OCI-LY1 (cell line): Measurements from ENCODE around the gene CAMK2D.

Source experiments
- H2AFZ ChIP-seq: fragments of 200-600 bp; sonication (generic), shearing (Covaris generic); 2 replicates; pipeline ENCODE4 v1.6.0; 2014; ENCODE audit warnings: antibody characterized with exemption, mild to moderate bottlenecking, low read length
- H3F3A ChIP-seq: fragments of 200-600 bp; sonication (generic), shearing (Covaris generic); 2 replicates; pipeline ENCODE4 v1.6.0; 2014; ENCODE audit warnings: mild to moderate bottlenecking, antibody characterized with exemption, low read length, moderate library complexity; ENCODE audit not compliant: insufficient read depth
- H3K27ac ChIP-seq: fragments of 200-600 bp; sonication (generic); 2 replicates; pipeline ENCODE4 v1.5.1; 2014; ENCODE audit warnings: low read length, mixed run types, mild to moderate bottlenecking, low read depth; ENCODE audit not compliant: poor library complexity, severe bottlenecking
- H3K27me3 ChIP-seq: fragments of 200-600 bp; sonication (generic); 2 replicates; pipeline ENCODE4 v1.6.0; 2014; ENCODE audit warnings: antibody characterized with exemption, mild to moderate bottlenecking, low read length, moderate library complexity; ENCODE audit not compliant: insufficient read depth
- H3K36me3 ChIP-seq: fragments of 200-600 bp; sonication (generic); 2 replicates; pipeline ENCODE4 v1.6.1; 2014; ENCODE audit warnings: mild to moderate bottlenecking, antibody characterized with exemption, low read length, moderate library complexity, mixed read lengths; ENCODE audit not compliant: insufficient read depth
- H3K4me1 ChIP-seq: fragments of 200-600 bp; sonication (generic); 2 replicates; pipeline ENCODE4 v1.5.1; 2014; ENCODE audit warnings: mild to moderate bottlenecking, low read length, moderate library complexity; ENCODE audit not compliant: insufficient read depth, severe bottlenecking
- H3K4me2 ChIP-seq: fragments of 200-600 bp; sonication (generic), shearing (Covaris generic); 2 replicates; pipeline ENCODE4 v1.6.1; 2014; ENCODE audit warnings: low read length
- H3K4me3 ChIP-seq: fragments of 200-600 bp; sonication (generic); 2 replicates; pipeline ENCODE4 v1.5.1; 2014; ENCODE audit warnings: low read length, low read depth, mild to moderate bottlenecking, mixed read lengths; ENCODE audit not compliant: poor library complexity, severe bottlenecking
- H3K79me2 ChIP-seq: fragments of 200-600 bp; shearing (Covaris generic); 2 replicates; pipeline ENCODE4 v1.6.1; 2016; ENCODE audit warnings: mixed run types, low read length, mixed read lengths; ENCODE audit not compliant: insufficient read depth
- H3K9ac ChIP-seq: fragments of 200-600 bp; sonication (generic), shearing (Covaris generic); 2 replicates; pipeline ENCODE4 v1.6.1; 2014; ENCODE audit warnings: mild to moderate bottlenecking, low read length, mixed read lengths
- H3K9me2 ChIP-seq: fragments of 200-600 bp; sonication (generic), shearing (Covaris generic); 2 replicates; pipeline ENCODE4 v1.6.1; 2014; ENCODE audit warnings: low read depth, mild to moderate bottlenecking, low read length, mixed read lengths
- H3K9me3 ChIP-seq: fragments of 200-600 bp; shearing (Covaris generic); 2 replicates; pipeline ENCODE4 v1.6.1; 2014; ENCODE audit warnings: low read length, mixed read lengths
- H4K20me1 ChIP-seq: fragments of 200-600 bp; sonication (generic), shearing (Covaris generic); 2 replicates; pipeline ENCODE4 v1.6.0; 2016; ENCODE audit warnings: mild to moderate bottlenecking, low read length; ENCODE audit not compliant: insufficient read depth
- CTCF ChIP-seq: fragments of 200-600 bp; sonication (generic), shearing (Covaris generic); IDR thresholded peaks from 2 replicates; pipeline ENCODE4 v1.5.1; 2017; ENCODE audit warnings: mild to moderate bottlenecking, antibody characterized with exemption, low read length, moderate library complexity, mixed read lengths
- EZH2 ChIP-seq: fragments of 200-600 bp; sonication (generic), shearing (Covaris generic); IDR thresholded peaks from 2 replicates; pipeline ENCODE4 v1.8.0; 2017; ENCODE audit warnings: borderline replicate concordance, mixed run types, mild to moderate bottlenecking, antibody characterized with exemption, low read length, moderate library complexity, mixed read lengths

The CAMK2D gene

GRCh38 chr4:113442826-113443225 is 318.7 kb downstream of the CAMK2D start:
- Histone ChIP-seq H2AFZ (no peak overlapping the region), H3K9ac (no peak overlapping the region), H3K9me2 (no peaks in the 10 kb centered on the region), H3K4me1 (no peaks in the 10 kb centered on the region), H3F3A (no peaks in the 10 kb centered on the region), H4K20me1 (no peaks in the 10 kb centered on the region), H3K4me3 (no peak overlapping the region), H3K79me2 (no peaks in the 10 kb centered on the region), H3K9me3 (no peaks in the 10 kb centered on the region), H3K27me3 (no peaks in the 10 kb centered on the region), H3K27ac (no peak overlapping the region), H3K36me3 (no peaks in the 10 kb centered on the region), H3K4me2 (no peak overlapping the region)
- TF ChIP-seq CTCF, result no peak
- TF ChIP-seq EZH2, result no peak

- Histone ChIP-seq H3F3A (no peaks in the 10 kb centered on the region), H3K27ac (no peak overlapping the region), H2AFZ (no peak overlapping the region), H3K27me3 (no peaks in the 10 kb centered on the region), H3K79me2 (no peaks in the 10 kb centered on the region), H3K9me2 (no peaks in the 10 kb centered on the region), H3K4me3 (no peak overlapping the region), H3K9ac (no peak overlapping the region), H3K9me3 (no peaks in the 10 kb centered on the region), H3K4me2 (no peak overlapping the region), H3K4me1 (no peaks in the 10 kb centered on the region), H3K36me3 (no peaks in the 10 kb centered on the region), H4K20me1 (no peaks in the 10 kb centered on the region)
- TF ChIP-seq CTCF (no peak), EZH2 (no peak)
Observed at GRCh38 chr4:113440371-113440770, 321.2 kb downstream of the CAMK2D start.

GRCh38 chr4:113438596-113438995 is 322.9 kb downstream of the CAMK2D start:
- Histone ChIP-seq H3K4me1 (no peaks in the 10 kb centered on the region), H3K36me3 (no peaks in the 10 kb centered on the region), H3K4me2 (no peak overlapping the region), H3K4me3 (no peak overlapping the region), H4K20me1 (no peaks in the 10 kb centered on the region), H3K9me3 (no peaks in the 10 kb centered on the region), H3K27ac (no peak overlapping the region), H2AFZ (no peak overlapping the region), H3K27me3 (no peaks in the 10 kb centered on the region), H3K79me2 (no peaks in the 10 kb centered on the region), H3K9ac (no peak overlapping the region), H3F3A (no peaks in the 10 kb centered on the region), H3K9me2 (no peaks in the 10 kb centered on the region)
- TF ChIP-seq CTCF (no peak), EZH2 (no peak)
